ENCODE results near the gene ZNF138.

- TF ChIP-seq, protein P1, sequence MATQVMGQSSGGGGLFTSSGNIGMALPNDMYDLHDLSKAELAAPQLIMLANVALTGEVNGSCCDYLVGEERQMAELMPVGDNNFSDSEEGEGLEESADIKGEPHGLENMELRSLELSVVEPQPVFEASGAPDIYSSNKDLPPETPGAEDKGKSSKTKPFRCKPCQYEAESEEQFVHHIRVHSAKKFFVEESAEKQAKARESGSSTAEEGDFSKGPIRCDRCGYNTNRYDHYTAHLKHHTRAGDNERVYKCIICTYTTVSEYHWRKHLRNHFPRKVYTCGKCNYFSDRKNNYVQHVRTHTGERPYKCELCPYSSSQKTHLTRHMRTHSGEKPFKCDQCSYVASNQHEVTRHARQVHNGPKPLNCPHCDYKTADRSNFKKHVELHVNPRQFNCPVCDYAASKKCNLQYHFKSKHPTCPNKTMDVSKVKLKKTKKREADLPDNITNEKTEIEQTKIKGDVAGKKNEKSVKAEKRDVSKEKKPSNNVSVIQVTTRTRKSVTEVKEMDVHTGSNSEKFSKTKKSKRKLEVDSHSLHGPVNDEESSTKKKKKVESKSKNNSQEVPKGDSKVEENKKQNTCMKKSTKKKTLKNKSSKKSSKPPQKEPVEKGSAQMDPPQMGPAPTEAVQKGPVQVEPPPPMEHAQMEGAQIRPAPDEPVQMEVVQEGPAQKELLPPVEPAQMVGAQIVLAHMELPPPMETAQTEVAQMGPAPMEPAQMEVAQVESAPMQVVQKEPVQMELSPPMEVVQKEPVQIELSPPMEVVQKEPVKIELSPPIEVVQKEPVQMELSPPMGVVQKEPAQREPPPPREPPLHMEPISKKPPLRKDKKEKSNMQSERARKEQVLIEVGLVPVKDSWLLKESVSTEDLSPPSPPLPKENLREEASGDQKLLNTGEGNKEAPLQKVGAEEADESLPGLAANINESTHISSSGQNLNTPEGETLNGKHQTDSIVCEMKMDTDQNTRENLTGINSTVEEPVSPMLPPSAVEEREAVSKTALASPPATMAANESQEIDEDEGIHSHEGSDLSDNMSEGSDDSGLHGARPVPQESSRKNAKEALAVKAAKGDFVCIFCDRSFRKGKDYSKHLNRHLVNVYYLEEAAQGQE (IDR thresholded peaks at IDR 0.05; ENCODE audit: borderline replicate concordance), result no peak
- TF ChIP-seq, protein P2, sequence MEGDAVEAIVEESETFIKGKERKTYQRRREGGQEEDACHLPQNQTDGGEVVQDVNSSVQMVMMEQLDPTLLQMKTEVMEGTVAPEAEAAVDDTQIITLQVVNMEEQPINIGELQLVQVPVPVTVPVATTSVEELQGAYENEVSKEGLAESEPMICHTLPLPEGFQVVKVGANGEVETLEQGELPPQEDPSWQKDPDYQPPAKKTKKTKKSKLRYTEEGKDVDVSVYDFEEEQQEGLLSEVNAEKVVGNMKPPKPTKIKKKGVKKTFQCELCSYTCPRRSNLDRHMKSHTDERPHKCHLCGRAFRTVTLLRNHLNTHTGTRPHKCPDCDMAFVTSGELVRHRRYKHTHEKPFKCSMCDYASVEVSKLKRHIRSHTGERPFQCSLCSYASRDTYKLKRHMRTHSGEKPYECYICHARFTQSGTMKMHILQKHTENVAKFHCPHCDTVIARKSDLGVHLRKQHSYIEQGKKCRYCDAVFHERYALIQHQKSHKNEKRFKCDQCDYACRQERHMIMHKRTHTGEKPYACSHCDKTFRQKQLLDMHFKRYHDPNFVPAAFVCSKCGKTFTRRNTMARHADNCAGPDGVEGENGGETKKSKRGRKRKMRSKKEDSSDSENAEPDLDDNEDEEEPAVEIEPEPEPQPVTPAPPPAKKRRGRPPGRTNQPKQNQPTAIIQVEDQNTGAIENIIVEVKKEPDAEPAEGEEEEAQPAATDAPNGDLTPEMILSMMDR (IDR thresholded peaks at IDR 0.05; ENCODE audit: poor library complexity, severe bottlenecking), result no peak
- TF ChIP-seq EP300 (conservative IDR thresholded peaks at IDR 0.05; ENCODE audit: poor library complexity, severe bottlenecking) (no peak), EZH2 (IDR thresholded peaks at IDR 0.05; ENCODE audit: borderline replicate concordance, insufficient read depth, low read length, poor library complexity, severe bottlenecking) (no peak), RAD21 (conservative IDR thresholded peaks at IDR 0.05) (no peak), POLR2AphosphoS5 (IDR thresholded peaks at IDR 0.05) (no peak)
Measured at GRCh38 chr7:64869912-64870562, 75.8 kb downstream of the ZNF138 start.

All from neural cell (in vitro differentiated cells).